IPS-20b (cell line): Measurements from ENCODE around the gene MS4A8.
"Not testable (repeated sequence)": the region's sequence is repeated elsewhere in the genome, so short reads cannot be mapped to it uniquely, and the experiment has no call there.

Experiments
- H3K27ac ChIP-seq: one replicate; pipeline ENCODE4 v1.5.1; 2013; ENCODE audit warnings: low read length
- H3K27me3 ChIP-seq: 2 replicates; pipeline ENCODE4 v1.6.1; 2013; ENCODE audit warnings: mild to moderate bottlenecking, low read length, inconsistent platforms; ENCODE audit not compliant: insufficient read depth
- H3K36me3 ChIP-seq: 2 replicates; pipeline ENCODE4 v1.6.1; 2013; ENCODE audit warnings: low read depth, mild to moderate bottlenecking, inconsistent platforms, low read length, moderate library complexity; ENCODE audit not compliant: insufficient read depth
- H3K4me1 ChIP-seq: 2 replicates; pipeline ENCODE4 v1.6.1; 2013; ENCODE audit warnings: mild to moderate bottlenecking, control low read depth, inconsistent platforms, low read length, moderate library complexity; ENCODE audit not compliant: insufficient read depth
- H3K4me3 ChIP-seq: 2 replicates; pipeline ENCODE4 v1.5.1; 2013; ENCODE audit warnings: mild to moderate bottlenecking, low read length, inconsistent platforms
- H3K9ac ChIP-seq: 2 replicates; pipeline ENCODE4 v1.6.1; 2013; ENCODE audit warnings: low read depth, mild to moderate bottlenecking, inconsistent platforms, low read length, moderate library complexity
- H3K9me3 ChIP-seq: 2 replicates; pipeline ENCODE4 v1.6.1; 2013; ENCODE audit warnings: mild to moderate bottlenecking, low read depth, low read length, inconsistent platforms; ENCODE audit not compliant: insufficient read depth

MS4A8 gene

GRCh38 chr11:60756307-60757032, 57.1 kb downstream of the MS4A8 start, which contains the start of gene MS4A15:
Gene MS4A15 (plus strand): TSS chr11:60756867. CDS start chr11:60763734, 6,867 bp downstream.
- Histone ChIP-seq H3K27ac (no peak within 1 kb of the TSS), H3K36me3 (no peaks in the 10 kb centered on the region), H3K9me3 (no peaks in the 10 kb centered on the region), H3K4me1 (no peaks in the 10 kb centered on the region), H3K9ac (no peak within 1 kb of the TSS), H3K4me3 (no peak within 1 kb of the TSS), H3K27me3 (no peaks in the 10 kb centered on the region)

- no peaks in the 10 kb centered on the region for H3K4me1 ChIP-seq
- no peak overlapping the region for H3K9ac ChIP-seq
- H3K27me3 ChIP-seq = no peaks in the 10 kb centered on the region
- no peaks in the 10 kb centered on the region for H3K9me3 ChIP-seq
- H3K36me3 ChIP-seq = no peaks in the 10 kb centered on the region
- H3K27ac ChIP-seq = no peak overlapping the region
- H3K4me3 ChIP-seq = no peak overlapping the region
These were observed 57.9 kb downstream of the MS4A8 start for GRCh38 chr11:60757231-60757800.

- not testable (repeated sequence) for H3K4me3 ChIP-seq, H3K9me3 ChIP-seq, H3K27me3 ChIP-seq, H3K4me1 ChIP-seq, H3K27ac ChIP-seq, H3K36me3 ChIP-seq, H3K9ac ChIP-seq
These were observed 59.3 kb downstream of the MS4A8 start for GRCh38 chr11:60758671-60759070.

DNA sequence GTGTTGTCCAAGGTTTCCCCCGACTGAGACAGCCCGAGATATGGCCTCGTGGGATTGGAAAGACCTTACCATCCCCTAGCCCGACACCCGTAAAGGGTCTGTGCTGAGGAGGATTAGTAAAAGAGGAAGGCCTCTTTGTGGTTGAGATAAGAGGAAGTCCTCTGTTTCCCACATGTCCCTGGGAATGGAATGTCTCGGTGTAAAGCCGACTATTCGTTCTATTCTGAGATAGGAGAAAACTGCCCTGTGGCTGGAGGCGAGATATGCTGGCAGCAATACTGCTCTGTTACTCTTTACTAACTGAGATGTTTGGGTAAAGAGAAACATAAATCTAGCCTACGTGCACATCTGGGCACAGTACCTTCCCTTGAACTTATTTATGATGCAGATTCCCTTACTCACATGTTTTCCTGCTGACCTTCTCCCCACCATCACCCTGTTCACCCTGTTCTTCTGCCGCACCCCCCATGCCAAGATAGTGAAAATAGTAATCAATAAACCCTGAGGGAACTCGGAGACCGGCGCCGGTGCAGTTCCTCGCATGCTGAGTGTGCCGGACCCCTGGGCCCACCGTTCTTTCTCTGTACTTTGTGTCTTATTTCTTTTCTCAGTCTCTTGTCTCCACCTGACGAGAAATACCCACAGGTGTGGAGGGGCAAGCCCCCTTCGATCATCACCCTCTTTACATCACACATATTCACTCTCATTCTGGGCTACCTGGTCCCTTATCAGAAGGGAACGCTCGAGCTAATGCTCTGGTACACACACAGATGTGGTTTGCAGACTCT, 60.2 kb downstream of the MS4A8 start:
- H3K36me3 ChIP-seq, H3K9me3 ChIP-seq, H3K4me3 ChIP-seq, H3K9ac ChIP-seq, H3K27me3 ChIP-seq, H3K4me1 ChIP-seq, H3K27ac ChIP-seq: not testable (repeated sequence)

DNA sequence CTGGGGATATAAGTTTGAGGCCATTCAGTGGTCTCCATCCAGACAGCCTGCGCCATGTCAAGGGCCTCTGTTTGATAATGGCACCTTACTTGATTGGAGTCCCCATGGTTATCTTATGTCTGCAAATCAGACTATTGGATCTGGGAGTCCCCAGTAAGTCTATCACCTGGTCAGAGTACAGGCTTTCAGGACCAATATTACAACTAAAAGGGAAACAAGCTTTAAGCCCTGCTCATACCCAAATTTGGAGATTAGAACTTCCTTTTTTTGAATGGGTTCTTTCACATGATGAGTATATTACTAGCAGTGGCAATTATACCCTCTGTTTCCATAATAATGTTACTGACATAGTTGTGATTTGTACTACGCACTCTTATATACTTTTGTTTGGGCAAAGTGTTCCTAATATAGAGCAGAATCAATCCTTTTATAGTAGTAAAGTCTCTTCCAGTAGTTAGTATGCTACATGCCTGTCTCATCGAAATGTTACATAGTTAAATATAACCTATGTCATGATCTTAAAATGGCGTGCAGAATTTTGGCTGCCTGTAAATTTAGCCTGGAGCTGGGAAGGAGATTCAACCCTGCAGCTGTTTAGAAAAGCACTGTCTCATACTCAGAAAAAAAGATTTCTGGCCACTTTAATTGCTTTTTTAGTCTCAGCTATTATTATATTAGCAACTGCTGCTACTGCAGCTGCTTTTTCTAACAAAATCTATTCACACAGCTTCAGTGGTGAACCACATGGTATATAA, 62.2 kb downstream of the MS4A8 start:
- Histone ChIP-seq H3K4me1 (no peaks in the 10 kb centered on the region; the same call in 1 of the 2 replicates), H3K9ac (no peak overlapping the region), H3K4me3 (no peak overlapping the region), H3K27ac (no peak overlapping the region), H3K36me3 (no peaks in the 10 kb centered on the region), H3K27me3 (peaks cover 3% of the 10 kb centered on the region; the same call in 1 of the 2 replicates), H3K9me3 (no peaks in the 10 kb centered on the region)

DNA sequence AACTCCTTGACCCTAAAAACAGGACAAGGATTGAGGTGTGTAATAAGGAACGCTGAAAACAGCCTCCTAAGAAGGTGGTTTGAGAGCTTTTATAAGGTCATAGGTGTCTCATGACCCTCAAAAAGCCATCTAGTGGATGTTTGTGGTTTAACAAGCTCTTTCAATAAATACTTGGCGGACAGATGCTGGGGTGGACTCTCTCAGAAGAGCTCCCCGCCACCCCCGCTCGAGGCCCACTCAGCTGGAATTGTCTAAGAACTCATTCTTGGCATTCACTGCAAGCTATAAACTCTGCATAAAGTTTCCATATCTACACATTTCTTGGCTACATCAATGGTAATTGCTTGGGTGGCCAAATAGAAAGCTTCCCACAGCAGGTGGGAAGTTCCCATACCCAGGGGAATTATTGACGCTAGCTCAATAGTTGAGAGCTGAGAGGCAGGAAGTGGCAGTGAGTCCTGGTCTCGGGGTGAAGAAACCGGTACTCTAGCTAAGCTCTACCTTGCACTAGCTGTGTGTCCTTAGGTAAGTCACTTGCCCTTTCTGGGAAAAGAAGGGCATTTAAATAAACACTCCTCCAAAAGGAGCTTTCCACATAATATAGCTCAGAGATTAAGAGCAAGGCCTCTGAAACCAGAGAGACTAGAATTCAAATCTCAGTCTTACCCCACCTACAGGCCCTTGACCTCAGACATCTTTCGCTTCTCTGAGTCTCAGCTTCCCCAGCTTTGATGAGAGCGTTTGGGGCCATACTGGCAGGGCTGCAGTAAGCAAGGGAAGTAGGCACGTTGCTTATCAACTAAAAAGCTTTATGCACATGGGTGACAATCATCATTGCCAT, 63.7 kb downstream of the MS4A8 start:
- Histone ChIP-seq H3K27me3 (peaks cover 17% of the 10 kb centered on the region), H3K9ac (no peak overlapping the region), H3K36me3 (no peaks in the 10 kb centered on the region), H3K9me3 (no peaks in the 10 kb centered on the region), H3K4me3 (no peak overlapping the region), H3K4me1 (no peaks in the 10 kb centered on the region; the same call in 1 of the 2 replicates), H3K27ac (no peak overlapping the region)

- H3K27ac ChIP-seq = no peak overlapping the region
- peaks cover 24% of the 10 kb centered on the region for H3K27me3 ChIP-seq
- H3K4me1 ChIP-seq = no peaks in the 10 kb centered on the region; the same call in 1 of the 2 replicates
- H3K9ac ChIP-seq = peak overlapping the region; percentile 35; the same call in 1 of the 2 replicates
- H3K4me3 ChIP-seq = no peak overlapping the region
- no peaks in the 10 kb centered on the region for H3K9me3 ChIP-seq
- H3K36me3 ChIP-seq = no peaks in the 10 kb centered on the region
These were observed 64.4 kb downstream of the MS4A8 start for GRCh38 chr11:60763692-60764369.

- peaks cover 24% of the 10 kb centered on the region for H3K27me3 ChIP-seq
These were observed 65.5 kb downstream of the MS4A8 start for GRCh38 chr11:60764879-60765278.

GRCh38 chr11:60765355-60765754, 65.9 kb downstream of the MS4A8 start:
- Histone ChIP-seq H3K27ac (no peak overlapping the region), H3K27me3 (peaks cover 24% of the 10 kb centered on the region), H3K9ac (no peak overlapping the region; the same call in 1 of the 2 replicates), H3K4me1 (no peaks in the 10 kb centered on the region; the same call in 1 of the 2 replicates), H3K36me3 (no peaks in the 10 kb centered on the region), H3K4me3 (no peak overlapping the region), H3K9me3 (no peaks in the 10 kb centered on the region)

More at GRCh38 chr11:60764879-60765278, 65.5 kb downstream of the MS4A8 start:
- H3K9me3 ChIP-seq = no peaks in the 10 kb centered on the region
- no peak overlapping the region for H3K4me3 ChIP-seq
- H3K36me3 ChIP-seq = no peaks in the 10 kb centered on the region
- H3K27ac ChIP-seq = no peak overlapping the region
- no peak overlapping the region; the same call in 1 of the 2 replicates for H3K9ac ChIP-seq
- no peaks in the 10 kb centered on the region; the same call in 1 of the 2 replicates for H3K4me1 ChIP-seq
